Measurements from ENCODE around the gene GRAP2.
"Not testable (repeated sequence)": the region's sequence is repeated elsewhere in the genome, so short reads cannot be mapped to it uniquely, and the experiment has no call there.

The GRAP2 gene

DNA sequence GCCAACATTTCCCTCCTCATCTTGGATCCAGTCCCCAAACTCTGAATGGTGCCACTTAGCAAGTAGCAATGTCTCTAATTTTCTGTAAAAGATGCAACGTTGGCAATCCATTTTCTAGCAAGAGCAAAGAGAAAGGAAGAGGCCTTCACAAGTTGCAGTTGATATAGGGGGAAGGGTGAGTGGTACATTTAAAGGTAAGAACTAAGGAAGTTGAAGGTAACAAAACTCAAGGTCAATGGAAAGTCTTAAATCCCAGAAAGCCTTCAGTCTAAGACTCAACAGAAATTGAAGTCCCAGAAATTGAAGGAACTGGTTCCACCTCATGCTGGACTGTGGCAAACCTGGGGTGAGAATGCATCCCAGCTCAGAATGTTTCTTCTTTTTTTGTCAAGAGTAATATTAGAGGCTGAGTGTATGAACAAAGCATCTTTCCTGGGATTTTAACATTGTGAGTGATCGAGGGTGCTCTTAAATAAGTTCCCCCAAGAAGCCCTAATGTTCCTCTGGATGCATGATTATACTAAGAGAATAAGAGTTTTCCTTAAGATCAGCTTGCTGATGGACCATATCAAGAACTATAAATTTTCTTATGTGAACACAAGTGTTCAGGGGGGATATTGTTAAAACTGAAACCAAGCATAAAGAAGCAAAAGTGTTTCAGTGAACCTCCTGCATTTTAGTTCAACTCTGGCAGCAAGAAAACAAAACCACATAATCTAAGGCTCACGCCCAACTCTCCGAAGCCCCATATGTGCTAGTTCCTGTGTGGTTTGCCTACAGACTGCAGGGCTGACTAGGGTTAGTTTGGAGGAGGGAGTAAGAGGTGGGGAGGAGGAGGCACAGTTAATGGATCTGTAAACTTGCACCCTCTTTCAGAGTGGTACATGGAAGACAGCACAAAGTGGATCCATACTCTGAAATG lies at the start of gene GRAP2:
Gene GRAP2, plus strand, starts transcription at position 779 of the 922 bp plus-strand sequence. CDS start 46,023 bp downstream, outside the sequence.
- DNase-seq = peak; percentile 78

DNA sequence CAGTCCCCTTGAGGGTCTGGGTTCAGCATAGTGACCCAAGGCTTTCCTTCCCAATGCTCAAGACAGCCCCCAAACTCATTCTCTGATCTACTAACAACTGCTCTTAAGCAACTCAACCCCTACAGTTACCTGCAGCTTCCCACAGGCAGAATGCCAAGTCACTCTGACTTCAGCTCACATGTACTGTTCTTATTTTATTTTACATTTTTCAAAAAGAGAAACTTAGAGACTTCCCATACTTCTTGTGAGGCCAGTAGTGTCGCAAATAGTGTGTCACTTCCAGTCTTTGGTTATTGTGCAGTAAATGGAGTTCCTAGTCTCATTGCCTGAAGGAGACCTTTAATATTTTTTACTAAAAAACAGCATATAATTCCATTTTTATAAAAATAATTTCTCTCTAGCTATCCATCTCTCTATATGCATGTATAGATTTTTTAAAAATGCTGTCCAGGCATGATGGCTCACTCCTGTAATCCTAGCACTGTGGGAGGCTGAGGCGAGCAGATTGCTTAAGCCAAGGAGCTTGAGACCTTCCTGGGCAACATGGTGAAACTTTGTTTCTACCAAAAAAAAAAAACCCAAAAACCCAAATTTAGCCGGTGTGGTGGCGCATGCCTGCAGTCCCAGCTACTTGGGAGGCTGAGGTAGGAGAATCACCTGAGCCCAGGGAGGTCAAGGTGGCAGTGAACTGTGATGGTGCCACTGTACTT lies 49.1 kb upstream of the GRAP2 start:
- no peak for DNase-seq

DNA sequence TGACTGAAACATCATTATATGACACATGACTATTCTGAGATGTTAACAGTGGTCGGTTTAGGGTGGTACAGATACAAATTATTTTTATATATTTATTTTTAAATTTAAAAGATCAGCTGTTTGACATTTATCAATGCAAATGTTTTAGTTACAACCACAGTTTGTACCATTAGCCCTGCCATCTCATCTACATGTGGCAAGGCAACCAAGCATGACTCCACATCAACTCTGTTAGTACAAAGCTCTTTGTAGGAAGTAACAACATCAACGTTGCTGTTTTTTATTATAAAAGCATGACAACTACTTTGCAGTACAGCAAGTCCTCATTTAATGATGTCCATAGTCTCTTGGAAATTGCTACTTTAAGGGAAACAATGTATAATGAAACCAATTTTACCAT lies 48.1 kb upstream of the GRAP2 start:
- no peak for DNase-seq

DNA sequence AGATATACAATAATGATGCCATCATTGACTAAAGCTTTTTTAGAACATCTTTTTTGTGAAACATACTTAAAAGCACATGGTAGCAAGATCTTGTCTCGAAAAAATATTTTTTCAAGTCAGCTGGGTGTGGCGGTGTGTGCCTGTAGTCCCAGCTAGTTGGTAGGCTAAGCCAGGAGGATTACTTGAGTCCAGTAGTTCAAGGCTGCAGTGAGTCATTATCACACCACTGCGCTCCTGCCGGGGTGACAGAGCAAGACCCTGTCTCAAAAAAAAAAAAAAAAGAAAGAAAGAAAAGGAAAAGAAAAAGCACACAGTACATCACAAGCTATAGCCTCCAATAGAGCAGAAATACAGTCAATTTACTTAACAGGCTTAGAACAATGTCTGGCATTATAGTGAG lies 44.3 kb upstream of the GRAP2 start:
- no peak for DNase-seq

DNA sequence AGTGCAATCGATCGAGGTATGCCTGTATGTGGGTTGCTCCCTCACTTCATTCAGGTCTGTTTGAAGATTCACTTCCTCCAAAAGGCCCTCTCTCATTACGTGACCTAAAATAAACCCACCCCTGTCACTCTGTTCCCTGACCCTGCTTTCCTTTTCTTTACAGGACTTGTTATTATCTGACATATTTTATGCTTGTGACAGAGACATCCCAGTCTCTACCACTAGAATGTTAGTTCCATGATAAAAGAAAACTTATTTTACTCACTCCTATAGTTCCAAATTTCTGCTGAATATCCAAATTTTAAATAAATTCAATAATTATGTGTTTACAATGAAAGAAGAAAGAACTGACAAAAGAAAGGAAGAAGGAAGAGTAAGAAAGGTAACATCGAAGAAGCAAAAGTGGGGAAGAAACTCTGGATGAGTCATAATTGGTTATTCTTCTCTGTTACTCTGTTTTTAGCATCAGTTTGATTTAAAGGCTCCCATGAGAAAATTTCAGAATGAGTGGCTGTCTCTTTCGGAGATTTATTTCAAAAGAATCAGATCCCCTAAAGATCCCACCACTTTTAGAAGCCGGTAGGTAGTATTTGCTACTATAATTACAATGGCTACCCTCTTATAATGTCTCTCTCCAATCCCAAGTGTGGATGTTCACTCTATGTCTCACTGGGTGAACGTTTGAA lies 40.8 kb upstream of the GRAP2 start:
- DNase-seq = no peak

DNA sequence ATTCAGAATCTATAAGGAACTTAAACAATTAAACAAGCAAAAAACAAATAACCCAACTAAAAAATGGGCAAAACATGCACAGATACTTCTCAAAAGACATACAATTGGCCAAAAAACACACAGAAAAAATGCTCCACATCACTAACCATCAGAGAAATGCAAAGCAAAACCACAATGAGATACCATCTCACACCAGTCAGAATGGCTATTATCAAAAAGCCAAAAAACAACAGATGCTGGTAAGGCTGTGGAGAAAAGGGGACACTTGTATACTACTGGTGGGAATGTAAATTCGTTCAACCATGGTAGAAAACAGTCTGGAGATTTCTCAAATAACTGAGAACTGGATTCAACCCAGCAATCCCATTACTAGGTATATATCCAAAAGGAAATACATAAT lies 32.1 kb upstream of the GRAP2 start:
- no peak for DNase-seq

DNA sequence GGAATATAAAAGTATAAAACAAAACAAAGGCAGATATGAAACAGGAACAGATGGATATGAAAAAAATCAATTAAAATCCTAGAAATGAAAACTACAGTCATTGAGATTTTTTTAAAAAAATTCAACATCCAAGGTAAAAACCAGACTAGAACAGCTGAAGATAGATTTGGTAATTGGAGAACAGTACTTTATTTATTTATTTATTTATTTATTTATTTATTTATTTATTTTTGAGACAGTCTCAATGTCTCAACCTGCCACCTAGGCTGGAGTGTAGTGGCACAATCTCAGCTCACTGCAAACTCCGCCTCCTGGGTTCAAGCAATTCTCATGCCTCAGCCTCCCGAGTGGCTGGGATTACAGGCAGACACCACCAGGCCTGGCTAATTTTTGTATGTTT lies 31.1 kb upstream of the GRAP2 start:
- not testable (repeated sequence) for DNase-seq

DNA sequence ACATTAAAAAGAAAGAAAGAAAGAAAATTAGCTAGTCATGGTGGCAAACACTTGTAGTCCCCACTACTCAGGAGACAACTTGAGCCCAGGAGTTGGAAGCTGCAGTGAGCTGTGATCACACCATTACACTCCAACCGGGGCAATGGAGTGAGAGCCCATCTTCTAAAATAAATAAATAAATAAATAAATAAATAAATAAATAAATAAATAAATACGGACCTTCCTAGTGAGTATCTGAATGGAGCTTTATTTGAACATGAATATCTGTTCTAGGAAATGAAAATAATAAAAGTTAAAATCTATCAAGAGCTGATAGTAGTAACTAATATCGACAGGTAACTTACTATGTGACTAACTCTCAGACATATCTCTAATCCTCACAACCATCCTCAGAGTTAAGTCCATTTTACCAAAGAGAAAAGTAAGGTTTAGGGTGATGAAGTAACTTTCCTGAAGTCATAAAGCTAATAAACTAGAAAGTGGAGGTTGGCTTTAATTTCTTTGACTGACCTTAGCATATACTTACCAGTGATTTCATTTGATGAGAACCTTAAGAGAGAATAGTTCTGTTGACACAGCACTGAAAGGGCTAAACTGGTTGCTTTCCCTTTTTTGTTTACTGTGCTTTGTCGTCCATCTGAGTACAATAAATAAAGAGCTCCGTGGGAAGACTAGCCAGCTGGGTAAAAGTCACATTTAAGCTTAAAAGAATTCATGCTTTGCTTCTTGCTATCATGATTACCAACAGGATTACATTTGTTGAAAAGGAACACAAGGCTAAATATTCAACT lies 29.7 kb upstream of the GRAP2 start:
- DNase-seq = no peak

DNA sequence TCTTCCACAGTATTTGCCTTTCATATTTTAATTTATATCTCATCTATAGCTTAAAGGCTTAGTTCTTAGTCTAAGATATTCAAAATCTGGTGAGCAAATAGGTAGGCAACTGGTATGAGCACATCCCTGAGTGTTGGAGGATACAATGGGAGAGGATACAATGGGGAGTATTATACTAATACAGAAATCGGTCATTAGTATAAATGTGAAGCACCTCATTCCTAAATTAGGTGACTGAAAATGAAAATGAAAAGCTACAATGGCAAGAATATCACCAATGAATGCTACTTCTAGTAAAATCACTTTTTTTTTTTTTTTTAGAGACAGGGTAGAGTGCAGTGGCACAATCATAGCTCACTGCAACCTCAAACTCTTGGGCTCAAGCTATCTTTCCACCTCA lies 28.3 kb upstream of the GRAP2 start:
- no peak for DNase-seq

DNA sequence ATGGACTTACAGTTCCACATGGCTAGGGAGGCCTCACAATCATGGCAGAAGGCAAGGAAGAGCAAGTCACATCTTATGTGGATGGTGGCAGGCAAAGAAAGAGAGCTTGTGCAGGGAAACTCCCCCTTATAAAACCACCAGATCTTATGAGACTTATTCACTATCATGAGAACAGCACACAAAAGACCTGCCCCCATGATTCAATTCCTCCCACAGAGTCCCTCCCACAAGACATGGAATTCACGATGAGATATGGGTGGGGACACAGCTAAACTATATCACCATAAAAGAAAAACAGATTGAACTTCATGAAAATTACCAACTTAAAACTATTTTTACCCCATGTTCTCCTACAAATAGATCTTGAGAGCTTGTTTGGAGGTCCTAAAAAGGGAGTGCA lies 26.9 kb upstream of the GRAP2 start:
- DNase-seq = no peak

DNA sequence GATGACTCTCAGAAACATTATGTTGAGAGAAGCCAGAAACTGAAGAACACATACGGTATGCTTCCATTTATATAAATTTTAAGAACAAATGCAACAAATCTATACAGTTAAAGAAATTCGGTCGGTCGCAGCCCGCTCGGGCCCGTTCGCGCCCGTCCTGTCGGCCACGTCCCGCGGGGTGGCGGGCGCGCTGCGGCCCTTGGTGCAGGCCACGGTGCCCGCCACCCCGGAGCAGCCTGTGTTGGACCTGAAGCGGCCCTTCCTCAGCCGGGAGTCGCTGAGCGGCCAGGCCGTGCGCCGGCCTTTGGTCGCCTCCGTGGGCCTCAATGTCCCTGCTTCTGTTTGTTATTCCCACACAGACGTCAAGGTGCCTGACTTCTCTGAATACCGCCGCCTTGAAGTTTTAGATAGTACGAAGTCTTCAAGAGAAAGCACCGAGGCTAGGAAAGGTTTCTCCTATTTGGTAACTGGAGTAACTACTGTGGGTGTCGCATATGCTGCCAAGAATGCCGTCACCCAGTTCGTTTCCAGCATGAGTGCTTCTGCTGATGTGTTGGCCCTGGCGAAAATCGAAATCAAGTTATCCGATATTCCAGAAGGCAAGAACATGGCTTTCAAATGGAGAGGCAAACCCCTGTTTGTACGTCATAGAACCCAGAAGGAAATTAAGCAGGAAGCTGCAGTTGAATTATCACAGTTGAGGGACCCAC lies 25.6 kb upstream of the GRAP2 start:
- DNase-seq = not testable (repeated sequence)

DNA sequence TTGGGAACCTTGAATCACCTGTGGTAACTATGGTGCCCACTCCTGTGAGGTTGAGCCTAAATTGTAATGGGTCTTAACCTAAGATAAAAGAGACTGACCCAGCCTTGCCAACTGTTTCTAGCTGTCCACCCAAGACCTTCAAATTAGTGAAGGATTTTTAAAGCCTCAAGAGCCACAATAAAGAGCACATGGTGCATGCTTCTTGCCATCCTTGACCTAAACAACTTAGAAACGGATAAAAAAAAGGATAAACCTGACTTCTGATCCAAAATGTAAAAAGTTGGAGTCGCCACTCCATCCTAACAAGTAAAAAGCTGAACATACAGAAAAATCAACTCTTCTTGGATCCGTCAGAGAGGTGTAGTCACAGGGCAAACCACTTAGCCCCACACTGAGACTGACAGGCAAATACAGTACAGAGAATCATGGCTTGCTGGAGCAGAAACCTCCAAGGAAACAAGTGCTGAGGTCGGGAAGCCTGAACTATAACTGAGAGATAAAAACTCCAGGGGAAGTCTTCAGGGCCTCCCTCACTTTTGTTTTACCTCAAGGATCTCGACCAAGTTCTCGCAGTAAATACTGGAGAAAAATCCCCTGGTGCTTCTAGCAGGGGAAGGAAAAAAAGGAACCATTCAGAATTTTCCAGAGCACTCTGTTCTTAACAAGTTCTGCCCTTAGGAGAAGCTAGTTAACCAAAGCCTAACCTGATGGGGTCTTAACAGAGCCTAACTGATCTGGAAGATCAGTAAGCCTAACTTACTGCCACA lies 23.6 kb upstream of the GRAP2 start:
- DNase-seq = no peak

DNA sequence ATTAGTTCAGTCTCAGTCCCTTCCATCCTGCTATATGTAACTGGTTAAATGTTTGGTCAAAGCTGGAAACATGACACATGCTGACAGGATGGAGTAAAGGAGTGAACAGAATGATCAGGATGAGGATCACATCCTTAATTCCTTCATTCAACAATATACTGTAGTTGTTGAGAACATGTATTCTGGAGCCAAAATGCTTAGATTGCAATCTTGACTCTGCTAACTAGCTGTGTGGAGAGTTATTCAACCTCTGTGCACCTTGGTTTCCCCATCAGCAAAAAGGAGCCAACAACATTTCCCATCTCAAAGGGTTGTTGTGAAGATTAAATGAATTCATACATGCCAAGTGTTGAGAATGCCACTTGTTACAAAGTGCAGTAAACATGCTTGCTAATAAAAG lies 20.2 kb upstream of the GRAP2 start:
- no peak for DNase-seq

DNA sequence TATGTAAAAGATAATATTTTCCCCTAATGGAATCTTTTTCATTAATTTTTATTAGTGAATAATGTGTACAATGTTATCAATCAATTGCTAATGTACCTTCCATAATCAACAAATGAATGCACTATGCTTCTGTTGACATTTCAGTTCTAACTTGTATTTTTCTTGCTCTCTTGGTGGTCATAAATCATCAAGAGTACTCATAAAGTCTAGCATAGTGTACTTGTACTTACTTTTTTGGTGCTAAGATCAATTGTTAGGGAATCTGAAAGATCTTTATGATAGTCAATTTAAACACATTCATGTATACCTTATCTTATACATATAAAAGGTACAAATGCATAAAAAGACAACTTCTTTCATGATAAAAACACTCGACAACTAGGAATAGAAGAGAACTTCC lies 17.8 kb upstream of the GRAP2 start:
- DNase-seq = no peak

DNA sequence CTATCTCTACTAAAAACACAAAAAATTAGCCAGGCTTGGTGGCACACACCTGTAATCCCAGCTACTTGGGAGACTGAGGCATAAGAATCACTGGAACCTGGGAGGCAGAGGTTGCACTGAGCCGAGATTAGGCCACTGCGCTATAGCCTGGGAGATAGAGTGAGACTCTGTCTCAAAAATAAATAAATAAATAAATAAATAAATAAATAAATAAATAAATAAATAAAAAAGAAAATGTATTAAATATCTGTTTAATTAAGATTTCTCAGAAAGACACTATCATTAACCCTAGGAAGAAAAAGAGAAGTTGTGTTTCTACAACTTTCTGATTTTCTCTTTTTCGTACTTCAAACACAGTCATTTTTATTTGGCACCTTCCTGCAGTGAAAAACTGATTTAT lies 11.0 kb upstream of the GRAP2 start:
- DNase-seq = not testable (repeated sequence)

DNA sequence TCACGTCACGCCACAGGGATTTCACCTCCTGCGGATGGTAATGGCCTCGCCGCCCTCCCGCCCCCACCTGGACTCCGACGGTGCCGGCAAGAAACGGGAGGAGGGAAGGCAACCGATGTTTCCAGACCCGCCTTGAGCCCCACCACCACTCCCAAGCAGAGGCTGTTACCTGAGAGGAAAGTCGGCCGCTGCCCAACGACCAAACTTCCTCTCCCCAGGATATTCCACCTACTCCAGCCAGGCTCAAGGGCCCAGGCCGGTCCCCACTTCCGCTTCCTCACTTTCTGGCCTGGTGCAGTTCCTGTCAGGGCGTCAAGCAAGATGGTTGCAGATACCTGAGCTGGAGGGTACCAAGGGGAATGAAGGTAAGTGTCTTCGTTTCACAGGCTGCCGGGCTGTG lies 7.4 kb upstream of the GRAP2 start, which contains the start of gene ENTHD1:
Gene ENTHD1, minus strand, starts transcription at position 235 of the 400 bp plus-strand sequence. CDS start 6,012 bp downstream, outside the sequence.
- no peak for DNase-seq

DNA sequence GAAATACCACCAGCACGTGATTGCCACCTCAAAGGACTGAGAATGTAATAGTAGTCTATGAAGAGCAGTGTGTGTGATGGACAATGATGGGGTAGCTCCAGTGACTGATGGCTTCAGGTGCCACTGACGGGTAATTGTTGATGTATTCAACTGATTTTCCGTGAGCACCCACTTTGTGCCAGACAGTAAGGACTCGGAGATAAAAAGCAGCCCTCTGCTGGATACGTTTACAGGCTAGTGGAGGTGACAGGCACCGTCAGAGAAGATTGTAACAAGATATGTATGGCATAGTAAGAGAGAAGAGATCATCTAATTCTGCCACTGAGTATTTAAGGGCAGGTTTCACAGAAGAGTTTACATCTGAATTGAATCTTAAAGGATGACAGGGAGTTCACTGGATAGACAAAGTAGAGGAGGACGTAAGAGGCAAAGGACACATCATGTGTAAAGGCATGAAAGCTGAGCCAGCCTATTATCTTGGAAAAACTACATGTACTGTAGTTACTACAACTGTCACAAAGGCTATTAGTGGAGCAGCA lies 6.3 kb upstream of the GRAP2 start:
- no peak for DNase-seq

DNA sequence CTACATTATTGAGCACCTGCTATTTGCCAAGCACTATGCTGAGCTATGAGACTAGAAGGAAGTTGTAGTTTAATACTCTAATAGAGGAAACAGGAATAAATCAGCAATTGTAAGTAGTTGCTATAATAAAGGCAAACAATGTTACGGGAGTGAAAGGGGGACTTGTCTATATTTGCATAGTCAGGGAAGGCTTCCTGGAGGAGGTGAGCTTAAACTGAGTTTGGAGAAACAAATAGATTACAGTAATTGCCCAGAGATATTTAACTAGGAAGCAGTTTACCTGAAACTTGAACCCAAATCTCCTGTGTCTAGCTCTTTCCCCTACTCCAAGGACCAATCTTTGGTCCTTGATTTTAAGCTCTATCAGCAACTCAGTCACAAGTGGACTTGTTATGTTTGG lies 5.2 kb upstream of the GRAP2 start:
- DNase-seq = no peak

DNA sequence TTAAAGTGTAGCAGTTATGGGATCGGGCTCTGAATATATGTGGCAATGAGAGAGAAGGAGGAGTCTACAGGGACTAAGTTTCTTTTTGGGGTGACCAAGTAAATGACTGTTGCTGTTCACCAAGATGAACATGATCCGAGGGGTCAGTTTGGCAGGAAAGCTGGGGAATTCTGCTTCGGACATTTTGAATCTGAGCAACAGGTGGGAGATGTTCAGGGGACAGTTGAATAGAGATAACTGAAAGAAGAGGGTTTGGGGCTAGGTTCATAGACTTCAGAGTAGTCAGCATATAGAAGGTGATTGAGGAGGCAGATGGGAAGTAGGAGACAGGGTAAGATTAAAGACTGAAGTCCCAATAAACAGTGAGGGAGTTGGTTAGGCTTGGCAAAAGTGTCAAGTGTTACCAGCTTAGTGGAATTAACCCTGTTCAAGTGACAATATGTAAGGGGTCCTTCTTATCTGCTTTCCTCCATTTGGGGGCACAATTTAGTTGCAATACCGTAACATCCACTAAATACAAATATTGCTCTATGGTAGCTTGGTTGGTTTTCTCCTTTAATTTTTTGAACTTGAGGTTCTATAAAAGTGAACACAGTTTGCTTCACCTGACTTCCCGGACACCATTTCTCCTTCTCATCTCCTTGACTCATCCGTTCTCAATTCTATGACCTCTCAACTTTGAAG lies 4.4 kb upstream of the GRAP2 start:
- DNase-seq = no peak

DNA sequence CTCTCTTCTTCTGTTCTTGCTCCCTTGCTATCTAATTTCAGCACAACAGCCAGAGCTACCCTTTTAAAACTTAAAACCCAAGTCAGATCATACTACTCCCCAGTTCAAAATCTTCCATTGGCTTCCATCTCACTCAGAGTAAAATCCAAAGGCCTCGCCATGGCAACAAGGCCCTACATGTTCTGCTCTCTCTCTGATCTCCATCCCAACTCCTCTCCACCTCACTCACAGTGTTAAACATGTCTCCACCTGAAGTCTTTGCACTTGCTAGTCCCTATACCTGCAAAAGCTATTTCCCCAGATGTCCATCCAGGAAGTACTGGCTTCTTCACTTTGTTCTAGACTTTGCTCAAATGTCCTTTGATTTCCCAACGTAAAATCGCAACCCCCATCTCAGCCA lies 3.0 kb upstream of the GRAP2 start:
- no peak for DNase-seq
